HEK293T (cell line): ENCODE data around the gene SLC25A13.

Experiments used
- CTCF ChIA-PET: fragments of 350-600 bp; formaldehyde crosslinking; extraction: SDS; loops from one replicate; lab custom pipeline; 2021; ENCODE audit warnings: antibody characterized with exemption, inconsistent platforms; lab: Yijun Ruan, JAX
- POLR2A ChIA-PET: fragments of 350-600 bp; formaldehyde crosslinking; extraction: SDS; loops from one replicate; lab custom pipeline; 2020; ENCODE audit warnings: antibody characterized with exemption, inconsistent platforms; lab: Yijun Ruan, JAX
- DNase-seq: peaks from one replicate; pipeline ENCODE4 v3.0.0; 2012; ENCODE audit warnings: mixed read lengths; ENCODE audit errors: extremely low spot score
- ARNT ChIP-seq: fragments of 450-650 bp; IDR thresholded peaks from 2 replicates; pipeline ENCODE4 v1.6.1; 2017; ENCODE audit warnings: mild to moderate bottlenecking
- BHLHE40 ChIP-seq: fragments of 450-650 bp; IDR thresholded peaks from 2 replicates; pipeline ENCODE4 v1.6.1; 2016; ENCODE audit warnings: mild to moderate bottlenecking, moderate library complexity, borderline replicate concordance
- CTBP1 ChIP-seq: fragments of 450-650 bp; IDR thresholded peaks from 2 replicates; pipeline ENCODE4 v1.6.1; 2016; ENCODE audit warnings: borderline replicate concordance
- ELF4 ChIP-seq: fragments of 450-650 bp; IDR thresholded peaks from 2 replicates; pipeline ENCODE4 v1.6.1; 2017; ENCODE audit warnings: antibody characterized with exemption
- FOXA1 ChIP-seq: fragments of 450-650 bp; IDR thresholded peaks from 2 replicates; pipeline ENCODE4 v1.6.1; 2016; ENCODE audit warnings: mild to moderate bottlenecking
- FOXK2 ChIP-seq: fragments of 450-650 bp; IDR thresholded peaks from 2 replicates; pipeline ENCODE4 v1.6.1; 2016; ENCODE audit warnings: mild to moderate bottlenecking
- FOXM1 ChIP-seq: fragments of 450-650 bp; IDR thresholded peaks from 2 replicates; pipeline ENCODE4 v1.6.1; 2017; ENCODE audit warnings: mild to moderate bottlenecking, borderline replicate concordance
- HDGF ChIP-seq: fragments of 450-650 bp; IDR thresholded peaks from 2 replicates; pipeline ENCODE4 v1.6.1; 2017; ENCODE audit warnings: antibody characterized with exemption, borderline replicate concordance
- L3MBTL2 ChIP-seq: fragments of 450-650 bp; conservative IDR thresholded peaks from 2 replicates; pipeline ENCODE4 v1.6.1; 2016; ENCODE audit warnings: mild to moderate bottlenecking
- LEF1 ChIP-seq: fragments of 450-650 bp; IDR thresholded peaks from 2 replicates; pipeline ENCODE4 v1.6.1; 2017; ENCODE audit warnings: mild to moderate bottlenecking, borderline replicate concordance
- NFRKB ChIP-seq: fragments of 450-650 bp; IDR thresholded peaks from 2 replicates; pipeline ENCODE4 v1.6.1; 2016; ENCODE audit warnings: mild to moderate bottlenecking, moderate library complexity
- SP1 ChIP-seq: fragments of 450-650 bp; IDR thresholded peaks from 2 replicates; pipeline ENCODE4 v1.6.1; 2017
- SUZ12 ChIP-seq: fragments of 450-650 bp; IDR thresholded peaks from 2 replicates; pipeline ENCODE4 v1.6.1; 2016; ENCODE audit warnings: mild to moderate bottlenecking
- TARDBP ChIP-seq: fragments of 450-650 bp; IDR thresholded peaks from 2 replicates; pipeline ENCODE4 v1.6.1; 2016
- ZNF384 ChIP-seq: fragments of 450-650 bp; IDR thresholded peaks from 2 replicates; pipeline ENCODE4 v1.6.1; 2016
- TF ChIP-seq, protein P1 (sequence below): fragments of 450-650 bp; IDR thresholded peaks from 2 replicates; pipeline ENCODE4 v1.6.1; 2016

SLC25A13 gene

DNA sequence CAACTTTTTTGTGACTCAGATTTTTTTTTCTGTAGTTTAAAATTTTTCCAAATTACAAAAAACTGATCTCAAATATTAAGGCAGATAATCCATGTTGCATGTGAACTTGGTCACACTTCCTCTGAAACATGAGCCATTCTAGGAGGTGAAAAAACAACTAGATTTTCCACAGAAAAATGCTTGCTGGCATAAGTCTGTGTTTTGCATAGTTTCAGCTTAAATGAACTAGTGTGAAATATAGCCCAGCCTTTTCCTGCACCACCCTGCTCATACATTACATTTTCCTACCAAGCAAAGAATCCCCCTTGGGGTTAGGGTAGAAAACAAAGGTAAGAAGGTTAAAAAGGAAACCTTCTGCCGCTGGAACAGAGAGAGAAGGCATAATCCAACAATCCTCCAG, 48.2 kb downstream of the SLC25A13 start:
- ChIA-PET CTCF (no interaction called here), POLR2A (no interaction called here)
- DNase-seq = no peak
- TF ChIP-seq FOXM1 (no peak), SP1 (no peak), BHLHE40 (no peak), LEF1 (no peak), ELF4 (no peak), FOXA1 (no peak), FOXK2 (no peak), L3MBTL2 (no peak), SUZ12 (no peak), HDGF (no peak), ZNF384 (no peak), CTBP1 (no peak), NFRKB (no peak)

DNA sequence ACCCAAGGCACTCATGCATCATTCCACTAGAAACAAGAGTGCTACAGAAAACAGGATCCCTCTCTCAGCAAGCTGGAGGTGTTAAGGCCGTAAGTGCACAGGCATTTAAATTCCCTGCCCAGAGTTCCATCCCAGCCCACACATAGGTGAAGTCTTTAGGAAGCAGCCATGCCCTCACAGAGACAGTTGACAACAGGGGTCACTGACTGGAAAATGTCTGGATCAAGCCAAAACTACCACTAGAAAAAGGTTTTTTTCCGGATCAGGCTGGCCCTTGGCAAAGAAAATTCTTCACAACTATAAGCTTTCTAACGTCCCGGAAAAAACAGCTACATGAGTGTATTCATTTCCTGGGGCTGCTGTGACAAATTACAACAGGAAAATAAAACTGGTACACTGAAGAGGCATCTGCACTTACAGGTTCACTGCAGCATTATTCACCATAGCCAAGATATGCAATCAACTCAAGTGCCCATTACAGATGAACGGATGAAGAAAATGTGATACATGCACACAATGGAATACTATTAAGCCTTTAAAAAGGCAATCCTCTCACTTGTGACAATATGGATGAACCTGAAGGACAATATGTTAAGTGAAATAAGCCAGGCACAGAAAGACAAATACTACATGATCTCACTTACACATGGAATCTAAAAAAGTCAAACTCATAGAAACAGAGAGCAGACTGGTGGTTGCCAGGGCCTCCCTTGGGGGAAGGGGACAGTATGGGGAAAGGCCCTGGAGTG, 52.5 kb downstream of the SLC25A13 start:
- DNase-seq = no peak
- ChIA-PET CTCF (no interaction called here), POLR2A (no interaction called here)
- TF ChIP-seq, protein P1, sequence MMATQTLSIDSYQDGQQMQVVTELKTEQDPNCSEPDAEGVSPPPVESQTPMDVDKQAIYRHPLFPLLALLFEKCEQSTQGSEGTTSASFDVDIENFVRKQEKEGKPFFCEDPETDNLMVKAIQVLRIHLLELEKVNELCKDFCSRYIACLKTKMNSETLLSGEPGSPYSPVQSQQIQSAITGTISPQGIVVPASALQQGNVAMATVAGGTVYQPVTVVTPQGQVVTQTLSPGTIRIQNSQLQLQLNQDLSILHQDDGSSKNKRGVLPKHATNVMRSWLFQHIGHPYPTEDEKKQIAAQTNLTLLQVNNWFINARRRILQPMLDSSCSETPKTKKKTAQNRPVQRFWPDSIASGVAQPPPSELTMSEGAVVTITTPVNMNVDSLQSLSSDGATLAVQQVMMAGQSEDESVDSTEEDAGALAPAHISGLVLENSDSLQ = no peak
- TF ChIP-seq BHLHE40 = no peak
- TF ChIP-seq FOXM1 = no peak
- no peak for TF ChIP-seq CTBP1
- TF ChIP-seq ZNF384 = no peak
- no peak for TF ChIP-seq LEF1
- no peak for TF ChIP-seq ELF4
- no peak for TF ChIP-seq SUZ12
- no peak for TF ChIP-seq ARNT
- no peak for TF ChIP-seq NFRKB
- no peak for TF ChIP-seq TARDBP
- no peak for TF ChIP-seq L3MBTL2
- no peak for TF ChIP-seq FOXA1
- TF ChIP-seq FOXK2 = no peak
- no peak for TF ChIP-seq HDGF

DNA sequence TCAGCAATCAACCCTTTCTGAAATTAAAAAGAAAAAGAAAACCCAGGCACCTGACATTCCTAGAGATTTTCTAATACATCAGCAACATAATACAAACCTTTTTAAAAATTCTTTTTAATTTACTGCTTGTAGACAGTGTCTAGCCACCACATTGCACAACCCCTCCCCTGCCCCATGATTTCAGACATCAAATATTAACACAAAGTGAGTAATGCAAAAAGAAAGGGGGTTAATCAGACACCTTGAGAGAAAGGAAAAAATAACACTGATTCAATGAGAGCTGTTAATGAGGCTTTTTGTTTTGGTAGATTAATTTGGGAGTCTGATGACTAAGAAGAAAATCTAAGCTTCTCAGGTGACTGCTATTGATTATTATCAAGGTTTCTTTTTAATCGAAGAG, 55.3 kb downstream of the SLC25A13 start:
- no peak for DNase-seq
- TF ChIP-seq FOXA1 = no peak
- no peak for TF ChIP-seq BHLHE40
- no peak for TF ChIP-seq SUZ12
- no peak for TF ChIP-seq FOXM1
- TF ChIP-seq FOXK2 = no peak
- TF ChIP-seq SP1 = no peak
- TF ChIP-seq HDGF = no peak
- TF ChIP-seq ELF4 = no peak
- TF ChIP-seq LEF1 = no peak
- TF ChIP-seq ARNT = no peak
- TF ChIP-seq TARDBP = no peak
- no peak for TF ChIP-seq NFRKB
- TF ChIP-seq, protein P1 = no peak
- CTCF ChIA-PET = no interaction called here
- POLR2A ChIA-PET = no interaction called here

DNA sequence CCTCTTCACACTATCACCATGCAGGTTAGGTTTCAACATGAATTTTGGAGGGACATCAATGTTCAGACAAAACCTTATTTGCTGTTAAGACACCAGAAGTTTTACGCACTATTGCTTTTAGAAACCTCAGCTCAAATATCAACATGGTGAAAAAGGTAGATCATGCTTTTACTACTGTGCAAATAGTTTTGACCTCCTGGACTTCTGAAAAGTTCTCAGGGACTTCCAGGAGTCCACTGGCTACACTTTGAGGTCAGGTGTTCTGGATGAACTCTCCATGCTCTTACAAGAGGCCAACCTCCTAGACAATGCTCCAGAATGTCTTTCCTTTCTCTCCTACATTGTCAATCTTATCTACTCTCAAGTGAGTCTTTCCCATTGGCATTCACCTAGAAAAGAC, 55.9 kb downstream of the SLC25A13 start:
- ChIA-PET POLR2A (no interaction called here), CTCF (no interaction called here)
- TF ChIP-seq ARNT (no peak), SUZ12 (no peak), FOXM1 (no peak), HDGF (no peak), L3MBTL2 (no peak)
- TF ChIP-seq, protein P1 = no peak
- no peak for DNase-seq

DNA sequence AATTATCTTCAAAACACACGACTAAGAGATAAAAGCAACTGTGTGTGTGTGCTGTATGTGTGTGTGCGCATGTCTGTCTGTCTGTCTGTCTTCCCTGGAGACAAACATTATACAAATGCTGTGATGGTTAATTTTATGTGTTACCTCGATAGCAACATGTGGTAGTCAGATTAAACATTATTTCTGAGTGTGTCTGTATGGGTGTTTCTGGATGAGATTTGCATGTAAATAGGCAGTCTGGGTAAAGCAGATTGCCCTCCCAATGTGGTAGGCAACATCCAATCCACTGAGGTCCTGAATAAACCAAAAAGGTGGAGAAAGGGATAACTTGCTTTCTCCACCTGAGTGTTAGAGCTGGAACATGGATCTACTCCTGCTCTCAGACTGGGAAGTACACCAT, 67.9 kb downstream of the SLC25A13 start:
- POLR2A ChIA-PET = no interaction called here
- no peak for TF ChIP-seq FOXK2
- TF ChIP-seq LEF1 = no peak
- TF ChIP-seq FOXA1 = no peak
- no peak for TF ChIP-seq L3MBTL2
- TF ChIP-seq ELF4 = no peak
- DNase-seq = no peak
- CTCF ChIA-PET = no interaction called here

DNA sequence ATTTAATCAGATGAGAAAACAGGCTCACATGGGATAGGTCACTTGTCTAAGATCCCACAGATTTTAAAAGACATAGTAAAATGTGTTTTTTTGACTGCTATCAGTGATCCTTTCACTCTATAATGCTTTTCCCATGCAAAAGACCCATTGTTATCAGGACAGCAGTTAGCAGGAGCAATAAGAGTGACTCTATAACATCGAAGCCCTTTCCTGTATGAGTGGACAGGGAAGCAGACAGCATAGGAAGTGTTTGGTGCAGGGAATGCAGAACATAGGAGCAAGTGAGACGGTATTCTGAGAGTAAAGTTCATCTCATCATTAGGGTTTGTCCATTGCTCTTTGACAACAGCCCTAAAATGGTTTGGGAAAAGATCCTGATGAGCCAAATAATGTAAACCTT, 68.5 kb downstream of the SLC25A13 start:
- TF ChIP-seq FOXK2 (no peak), FOXM1 (no peak), SUZ12 (no peak), ELF4 (no peak)
- DNase-seq = no peak
- CTCF ChIA-PET = no interaction called here
- POLR2A ChIA-PET = no interaction called here

DNA sequence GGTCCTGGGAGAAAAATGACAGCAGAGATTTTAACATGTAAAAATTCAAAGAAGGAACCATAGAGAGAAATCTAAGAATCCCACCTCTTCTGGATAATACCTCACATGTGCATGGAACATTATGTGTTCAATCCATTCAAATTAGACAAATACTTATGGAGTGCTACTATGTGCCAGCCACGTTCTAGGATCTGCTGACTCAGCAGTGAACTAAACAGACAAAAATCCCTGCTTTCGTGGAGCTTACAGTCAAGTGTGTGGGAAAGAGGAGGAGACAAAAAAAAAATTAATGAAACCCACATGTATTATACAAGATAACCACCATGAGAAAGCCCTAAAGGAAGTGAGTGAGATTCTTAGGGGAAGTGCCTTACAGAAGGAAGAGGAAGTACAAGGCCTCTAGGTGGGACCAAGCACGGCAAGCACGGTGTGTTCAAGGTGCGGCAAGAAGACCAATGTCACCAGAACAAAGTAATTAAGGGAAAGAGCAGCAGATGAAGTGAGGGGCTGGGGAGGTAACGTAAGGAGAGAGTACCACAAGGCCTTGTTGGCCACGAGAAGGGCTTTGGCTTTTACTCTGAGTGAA, 71.0 kb downstream of the SLC25A13 start:
- DNase-seq = no peak
- ChIA-PET CTCF (no interaction called here), POLR2A (no interaction called here)
- TF ChIP-seq L3MBTL2 = no peak
- TF ChIP-seq, protein P1 = no peak
- TF ChIP-seq FOXM1 = no peak
- no peak for TF ChIP-seq NFRKB
- no peak for TF ChIP-seq ZNF384
- TF ChIP-seq LEF1 = no peak
- no peak for TF ChIP-seq BHLHE40
- TF ChIP-seq ELF4 = no peak
- TF ChIP-seq TARDBP = no peak
- no peak for TF ChIP-seq FOXA1
- no peak for TF ChIP-seq SUZ12
- TF ChIP-seq SP1 = no peak
- TF ChIP-seq FOXK2 = no peak
- TF ChIP-seq ARNT = no peak
- no peak for TF ChIP-seq HDGF
- no peak for TF ChIP-seq CTBP1
